Uterus (tissue), 4 donors: ENCODE results near the gene LNPK. TPM values are rescaled to one million over a fixed set of nuclear protein-coding genes. Genes with fewer than 3 reads are reported as not detected.

Experiments used
- DNase-seq, 2 donors: peaks; one replicate each; pipeline ENCODE4 v3.0.0-alpha.2; 2019 to 2020
- H3K27ac ChIP-seq, 2 donors: fragments of 200-600 bp; sonication (generic); 1 replicate in 1 of 2; 2 replicates in 1 of 2; pipeline ENCODE4 v1.5.1; 2016 to 2018
- H3K27me3 ChIP-seq, 2 donors: fragments of 200-600 bp; sonication (generic); one replicate each; pipeline ENCODE4 v1.5.1; 2018 to 2019; ENCODE audit warnings: control low read depth in 1 of 2
- H3K36me3 ChIP-seq, 2 donors: fragments of 200-600 bp; sonication (generic); one replicate each; pipeline ENCODE4 v1.5.1; 2019; ENCODE audit warnings: control low read depth in 1 of 2
- H3K4me1 ChIP-seq, 2 donors: fragments of 200-600 bp; sonication (generic); one replicate each; pipeline ENCODE4 v1.5.1; 2018 to 2019; ENCODE audit warnings: control low read depth in 1 of 2
- H3K4me3 ChIP-seq, 2 donors: fragments of 200-600 bp; sonication (generic); 1 replicate in 1 of 2; 2 replicates in 1 of 2; pipeline ENCODE4 v1.5.1; 2018 to 2019; ENCODE audit warnings: mild to moderate bottlenecking in 1 of 2
- H3K9me3 ChIP-seq, 2 donors: fragments of 200-600 bp; sonication (generic); one replicate each; pipeline ENCODE4 v1.5.1; 2019; ENCODE audit warnings: control low read depth in 1 of 2
- POLR2A ChIP-seq, 2 donors: fragments of 450-650 bp; IDR thresholded peaks; one replicate each; pipeline ENCODE4 v1.6.1; 2016; ENCODE audit warnings: antibody characterized with exemption in 2 of 2, mild to moderate bottlenecking in 1 of 2, moderate library complexity in 1 of 2
- intact Hi-C: fragments of 100-400 bp; cut with DNase I; formaldehyde crosslinking; loops from one replicate; pipeline ENCODE4 v1.15.1; 2023; ENCODE audit warnings: low total_unique reads
- total RNA-seq, 4 donors: library from RNA; depleted of rRNA in 3 of 4; stranded (reverse); fragments of >200 nt in 3 of 4; gene quantifications; one replicate each; pipeline versions ENCODE4 v1.1.0 to v1.2.4, GENCODE V29; 2014 to 2023
- TF ChIP-seq, protein P1 (sequence below), 4 experiments: fragments of 200-600 bp in 2 of 4; fragments of 450-650 bp in 2 of 4; sonication (generic) in 2 of 4; IDR thresholded peaks; one replicate each; pipeline ENCODE4 v1.5.1; 2016 to 2019; ENCODE audit warnings: antibody characterized with exemption in 4 of 4, mild to moderate bottlenecking in 2 of 4, moderate library complexity in 1 of 4
- donor health status: DM: yes; HTN: yes; CAD: no.

LNPK gene
- total RNA-seq, 4 donors from 2014 or later = 5.1 to 66.4 (median 25.2) TPM

DNA sequence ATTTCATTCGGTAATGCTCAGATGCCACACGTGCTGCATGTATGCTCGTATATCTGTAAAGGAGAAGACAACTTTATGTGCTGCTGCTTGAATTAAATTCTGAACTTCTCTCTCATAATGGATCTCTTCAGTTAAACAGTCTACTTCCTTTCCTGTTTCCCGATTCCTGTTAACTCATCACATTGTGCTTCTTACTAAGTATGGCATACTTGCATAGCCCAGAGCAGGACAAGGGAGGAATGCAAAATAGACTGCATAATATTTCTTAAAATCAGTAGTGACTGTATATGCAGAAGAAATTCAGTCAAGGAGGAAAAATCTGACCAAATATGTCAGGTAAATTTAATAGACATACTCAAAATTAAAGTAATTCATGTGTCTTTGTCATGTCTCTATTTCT lies 23.9 kb upstream of the LNPK start:
- no peak for DNase-seq
- intact Hi-C loops = no loop called here
- Histone ChIP-seq H3K4me3 (no peak overlapping the region), H3K27me3 (peaks cover 0 to 9% of the 10 kb centered on the region in 2 donors), H3K4me1 (no peaks in the 10 kb centered on the region), H3K27ac (no peak overlapping the region), H3K9me3 (no peaks in the 10 kb centered on the region), H3K36me3 (no peaks in the 10 kb centered on the region)
- TF ChIP-seq, protein P1, sequence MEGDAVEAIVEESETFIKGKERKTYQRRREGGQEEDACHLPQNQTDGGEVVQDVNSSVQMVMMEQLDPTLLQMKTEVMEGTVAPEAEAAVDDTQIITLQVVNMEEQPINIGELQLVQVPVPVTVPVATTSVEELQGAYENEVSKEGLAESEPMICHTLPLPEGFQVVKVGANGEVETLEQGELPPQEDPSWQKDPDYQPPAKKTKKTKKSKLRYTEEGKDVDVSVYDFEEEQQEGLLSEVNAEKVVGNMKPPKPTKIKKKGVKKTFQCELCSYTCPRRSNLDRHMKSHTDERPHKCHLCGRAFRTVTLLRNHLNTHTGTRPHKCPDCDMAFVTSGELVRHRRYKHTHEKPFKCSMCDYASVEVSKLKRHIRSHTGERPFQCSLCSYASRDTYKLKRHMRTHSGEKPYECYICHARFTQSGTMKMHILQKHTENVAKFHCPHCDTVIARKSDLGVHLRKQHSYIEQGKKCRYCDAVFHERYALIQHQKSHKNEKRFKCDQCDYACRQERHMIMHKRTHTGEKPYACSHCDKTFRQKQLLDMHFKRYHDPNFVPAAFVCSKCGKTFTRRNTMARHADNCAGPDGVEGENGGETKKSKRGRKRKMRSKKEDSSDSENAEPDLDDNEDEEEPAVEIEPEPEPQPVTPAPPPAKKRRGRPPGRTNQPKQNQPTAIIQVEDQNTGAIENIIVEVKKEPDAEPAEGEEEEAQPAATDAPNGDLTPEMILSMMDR (IDR thresholded peaks at IDR 0.05) = no peak

DNA sequence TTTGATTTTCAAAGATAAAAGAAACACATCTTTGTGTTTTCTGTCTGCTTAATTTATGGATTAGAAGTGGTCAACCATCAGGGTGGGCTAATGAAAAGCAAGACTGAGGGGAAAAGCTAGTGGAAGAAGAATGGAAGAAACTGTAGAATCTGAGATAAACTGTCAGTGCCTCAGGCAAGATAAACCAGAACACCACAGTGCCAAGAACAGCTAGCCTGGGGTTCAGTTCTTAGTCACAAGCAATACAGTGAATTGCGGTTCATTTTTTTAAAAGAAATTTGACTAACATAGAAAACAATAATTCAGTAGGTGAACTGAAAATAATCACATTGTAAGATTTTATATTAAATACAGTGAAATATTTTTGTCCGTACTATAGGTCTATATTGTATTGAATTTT lies 22.0 kb upstream of the LNPK start:
- intact Hi-C loops = no loop called here
- no peak for TF ChIP-seq POLR2A (IDR thresholded peaks at IDR 0.05)
- TF ChIP-seq, protein P1 (IDR thresholded peaks at IDR 0.05) = no peak
- Histone ChIP-seq H3K9me3 (no peaks in the 10 kb centered on the region), H3K4me1 (no peaks in the 10 kb centered on the region), H3K27ac (no peak overlapping the region), H3K36me3 (no peaks in the 10 kb centered on the region), H3K27me3 (peaks cover 0 to 9% of the 10 kb centered on the region in 2 donors), H3K4me3 (no peak overlapping the region)
- DNase-seq = no peak

GRCh38 chr2:176022048-176022447 lies 20.0 kb upstream of the LNPK start:
- no peaks in the 10 kb centered on the region for H3K4me1 ChIP-seq
- no peak overlapping the region for H3K4me3 ChIP-seq
- no peaks in the 10 kb centered on the region for H3K9me3 ChIP-seq
- intact Hi-C loops = no loop called here
- no peaks in the 10 kb centered on the region for H3K36me3 ChIP-seq
- peaks cover 0 to 9% of the 10 kb centered on the region in 2 donors for H3K27me3 ChIP-seq
- DNase-seq = no peak
- no peak overlapping the region for H3K27ac ChIP-seq
- TF ChIP-seq, protein P1 (IDR thresholded peaks at IDR 0.05) = no peak
- TF ChIP-seq POLR2A (IDR thresholded peaks at IDR 0.05) = no peak

DNA sequence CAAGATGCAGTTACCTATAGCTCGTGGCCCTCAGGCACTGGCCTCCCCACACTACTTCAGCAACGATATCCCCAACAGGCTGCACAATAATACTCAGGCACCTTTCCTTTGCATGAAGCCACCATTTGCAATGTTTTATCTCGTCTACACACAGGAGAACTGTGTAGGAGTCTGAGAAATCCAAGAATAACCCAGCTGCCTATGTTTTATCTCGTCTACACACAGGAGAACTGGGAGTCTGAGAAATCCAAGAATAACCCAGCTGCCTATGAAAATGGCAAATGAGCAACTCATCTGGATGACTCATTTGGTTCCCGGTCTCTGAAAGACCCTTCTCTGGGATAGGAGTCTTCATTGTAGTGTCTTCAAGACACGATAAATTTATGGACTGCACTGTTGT lies 18.3 kb upstream of the LNPK start:
- TF ChIP-seq, protein P1 (IDR thresholded peaks at IDR 0.05) = no peak
- TF ChIP-seq POLR2A (IDR thresholded peaks at IDR 0.05) = no peak
- Histone ChIP-seq H3K27ac (no peak overlapping the region), H3K4me1 (no peaks in the 10 kb centered on the region), H3K4me3 (no peak overlapping the region), H3K27me3 (no peaks in the 10 kb centered on the region), H3K9me3 (no peaks in the 10 kb centered on the region), H3K36me3 (no peaks in the 10 kb centered on the region)
- DNase-seq = no peak
- intact Hi-C loops = no loop called here

DNA sequence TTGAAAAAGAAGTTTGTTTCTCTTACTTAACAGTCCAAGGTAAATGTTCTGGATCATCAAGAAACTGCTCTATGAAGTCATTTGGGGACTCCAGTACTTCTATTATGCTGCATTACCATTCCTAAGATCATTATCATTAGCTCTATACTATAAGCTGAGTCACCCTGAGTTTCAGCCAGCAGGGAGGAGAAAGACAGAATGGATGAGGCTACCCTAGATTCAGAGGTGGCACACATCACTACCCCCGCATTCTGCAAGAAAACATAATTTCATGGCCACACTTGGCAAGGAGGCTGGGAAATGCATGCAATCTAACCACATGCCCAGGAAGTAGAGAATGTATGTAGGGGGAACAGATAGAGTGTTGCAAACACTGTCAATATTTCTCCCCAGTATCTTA lies 16.6 kb upstream of the LNPK start:
- no peak overlapping the region for H3K4me3 ChIP-seq

More for the DNA sequence above, 16.6 kb upstream of the LNPK start:
- H3K27ac ChIP-seq = no peak overlapping the region
- TF ChIP-seq, protein P1 (IDR thresholded peaks at IDR 0.05) = no peak
- no peak for TF ChIP-seq POLR2A (IDR thresholded peaks at IDR 0.05)
- intact Hi-C loops = no loop called here
- no peaks in the 10 kb centered on the region for H3K9me3 ChIP-seq
- no peaks in the 10 kb centered on the region for H3K36me3 ChIP-seq
- DNase-seq = no peak
- H3K27me3 ChIP-seq = no peaks in the 10 kb centered on the region
- no peaks in the 10 kb centered on the region for H3K4me1 ChIP-seq
